Vagina (tissue), 2 donors: ENCODE measurements around the gene PSMB10. TPM values are rescaled to one million over a fixed set of nuclear protein-coding genes. Genes with fewer than 3 reads are reported as not detected.
A peak's percentile ranks its signal among the peaks of the same experiment; 100 is the strongest.

Experiments used
- DNase-seq, 2 donors: peaks; one replicate each; pipeline ENCODE4 v3.0.0-alpha.2; 2017; ENCODE audit errors: extremely low spot score in 2 of 2
- H3K27ac ChIP-seq: fragments of 200-600 bp; sonication (generic); one replicate; pipeline ENCODE4 v1.5.1; 2019
- H3K27me3 ChIP-seq: fragments of 200-600 bp; sonication (generic); one replicate; pipeline ENCODE4 v1.5.1; 2019
- H3K36me3 ChIP-seq, 2 donors: fragments of 200-600 bp; sonication (generic); one replicate each; pipeline ENCODE4 v1.5.1; 2017 to 2019
- H3K4me1 ChIP-seq: fragments of 200-600 bp; sonication (generic); one replicate; pipeline ENCODE4 v1.5.1; 2019
- H3K4me3 ChIP-seq, 2 donors: fragments of 200-600 bp; sonication (generic); 1 replicate in 1 of 2; 2 replicates in 1 of 2; pipeline ENCODE4 v1.5.1; 2016 to 2019
- H3K9me3 ChIP-seq: fragments of 200-600 bp; sonication (generic); one replicate; pipeline ENCODE4 v1.5.1; 2019
- CTCF ChIP-seq, 3 experiments: fragments of 450-650 bp in 2 of 3; fragments of 200-600 bp in 1 of 3; sonication (generic) in 1 of 3; IDR thresholded peaks; one replicate each; pipeline ENCODE4 v1.5.1; 2017 to 2019; ENCODE audit warnings: antibody characterized with exemption in 3 of 3, mild to moderate bottlenecking in 2 of 3, moderate library complexity in 2 of 3
- POLR2A ChIP-seq, 2 donors: fragments of 450-650 bp; IDR thresholded peaks; one replicate each; pipeline ENCODE4 v1.6.1; 2017; ENCODE audit warnings: antibody characterized with exemption in 2 of 2, mild to moderate bottlenecking in 2 of 2, moderate library complexity in 2 of 2
- POLR2AphosphoS5 ChIP-seq, 2 donors: sonication (generic); formaldehyde crosslinking; IDR thresholded peaks; one replicate each; pipeline ENCODE4 v1.9.0; 2017; ENCODE audit warnings: antibody characterized with exemption in 2 of 2, mild to moderate bottlenecking in 2 of 2, low read depth in 1 of 2; ENCODE audit not compliant: insufficient read depth in 1 of 2
- intact Hi-C: fragments of 100-400 bp; cut with DNase I; formaldehyde crosslinking; loops from one replicate; pipeline ENCODE4 v1.15.1; 2023
- total RNA-seq: library from RNA; depleted of rRNA; stranded (reverse); fragments of >200 nt; gene quantifications from one replicate; pipeline ENCODE4 v1.2.3, GENCODE V29; 2016

The PSMB10 gene
- total RNA-seq = 45.2 TPM

- DNase-seq = no peak
Observed at GRCh38 chr16:67936124-67936879, at the start of gene PSMB10. PSMB10 (minus strand) TSS chr16:67936850; CDS start chr16:67936749, 101 bp downstream.

GRCh38 chr16:67982011-67982696, 45.5 kb upstream of the PSMB10 start:
- H3K9me3 ChIP-seq = no peaks in the 10 kb centered on the region
- intact Hi-C loops = no loop called here
- no peak overlapping the region for H3K4me3 ChIP-seq
- no peak for DNase-seq
- H3K36me3 ChIP-seq = no peaks in the 10 kb centered on the region
- H3K27ac ChIP-seq = no peak overlapping the region
- no peak for TF ChIP-seq CTCF (IDR thresholded peaks at IDR 0.05)
- no peak for TF ChIP-seq POLR2AphosphoS5 (IDR thresholded peaks at IDR 0.05; ENCODE audit: insufficient read depth in 1 of 2, low read depth in 1 of 2)
- no peak for TF ChIP-seq POLR2A (IDR thresholded peaks at IDR 0.05)
- no peaks in the 10 kb centered on the region for H3K4me1 ChIP-seq
- H3K27me3 ChIP-seq = no peaks in the 10 kb centered on the region

More at GRCh38 chr16:67936124-67936879, at the start of gene PSMB10:
- no peaks in the 10 kb centered on the region for H3K9me3 ChIP-seq
- peak within 1 kb of the TSS; percentile 82 to 97 for H3K4me3 ChIP-seq
- TF ChIP-seq POLR2A (IDR thresholded peaks at IDR 0.05) = no peak
- no peak for TF ChIP-seq CTCF (IDR thresholded peaks at IDR 0.05)
- peak in 1 of 2 donors; percentile 67 for TF ChIP-seq POLR2AphosphoS5 (IDR thresholded peaks at IDR 0.05; ENCODE audit: insufficient read depth in 1 of 2, low read depth in 1 of 2)
- peak within 1 kb of the TSS; percentile 95 for H3K27ac ChIP-seq
- H3K27me3 ChIP-seq = no peaks in the 10 kb centered on the region
- peaks cover 38% of the 10 kb centered on the region for H3K4me1 ChIP-seq
- intact Hi-C loops = loop anchor here (5.0 kb wide), 1 partner anchor 44 kb away; the partner anchor contains the start of gene PSKH1
- peaks cover 0 to 6% of the 10 kb centered on the region in 2 donors for H3K36me3 ChIP-seq

GRCh38 chr16:67979955-67980678, 43.5 kb upstream of the PSMB10 start, which contains the start of gene DPEP3:
DPEP3 (minus strand) TSS chr16:67980499; CDS start chr16:67980380, 119 bp downstream.
- Histone ChIP-seq H3K4me1 (no peaks in the 10 kb centered on the region), H3K27ac (no peak within 1 kb of the TSS), H3K36me3 (no peaks in the 10 kb centered on the region), H3K27me3 (no peaks in the 10 kb centered on the region), H3K4me3 (no peak within 1 kb of the TSS), H3K9me3 (no peaks in the 10 kb centered on the region)
- DNase-seq = no peak
- TF ChIP-seq POLR2A (IDR thresholded peaks at IDR 0.05) = no peak
- TF ChIP-seq POLR2AphosphoS5 (IDR thresholded peaks at IDR 0.05; ENCODE audit: insufficient read depth in 1 of 2, low read depth in 1 of 2) = no peak
- no peak for TF ChIP-seq CTCF (IDR thresholded peaks at IDR 0.05)
- intact Hi-C loops = no loop called here

GRCh38 chr16:67977469-67978227, 41.0 kb upstream of the PSMB10 start:
- Histone ChIP-seq H3K4me1 (no peaks in the 10 kb centered on the region), H3K36me3 (no peaks in the 10 kb centered on the region), H3K4me3 (no peak overlapping the region), H3K9me3 (no peaks in the 10 kb centered on the region), H3K27me3 (no peaks in the 10 kb centered on the region), H3K27ac (no peak overlapping the region)
- no peak for DNase-seq
- intact Hi-C loops = no loop called here
- TF ChIP-seq POLR2A (IDR thresholded peaks at IDR 0.05) (no peak), POLR2AphosphoS5 (IDR thresholded peaks at IDR 0.05; ENCODE audit: insufficient read depth in 1 of 2, low read depth in 1 of 2) (no peak), CTCF (IDR thresholded peaks at IDR 0.05) (no peak)
